ENCODE measurements around the gene WNT3. TPM values are rescaled to one million over a fixed set of nuclear protein-coding genes. Genes with fewer than 3 reads are reported as not detected.

WNT3 gene
- total and polyA plus RNA-seq, 2 donors (not counting 1 experiment from before 2014, with no cell fraction given), result 0.86 to 1.4 TPM

DNA sequence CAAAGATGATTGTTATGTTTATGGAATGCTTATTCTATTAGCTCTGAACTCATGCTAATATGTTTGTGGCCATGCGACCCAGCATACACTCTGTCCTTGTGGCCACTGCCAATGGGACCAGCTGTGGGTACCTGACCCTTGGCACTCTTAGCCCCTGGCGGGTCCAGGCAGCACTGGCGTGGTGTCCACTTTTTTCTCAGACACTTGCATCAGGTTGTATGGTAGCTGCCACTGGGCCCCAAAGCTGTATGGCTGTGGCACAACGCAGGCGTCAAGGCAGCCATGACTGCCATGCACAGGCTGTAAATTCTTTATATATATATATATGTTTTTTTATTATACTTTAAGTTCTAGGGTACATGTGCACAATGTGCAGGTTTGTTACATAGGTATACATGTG lies 20.7 kb upstream of the WNT3 start:
- peaks cover 9% of the 10 kb centered on the region for H3K9me3 Mint-ChIP-seq (ENCODE audit: insufficient read depth)
- Histone ChIP-seq H3K27ac (ENCODE audit: low read length in 2 of 2) (no peak overlapping the region), H3K4me1 (ENCODE audit: control insufficient read depth in 2 of 2, insufficient read depth in 2 of 2, low read length in 2 of 2) (peaks cover 3 to 13% of the 10 kb centered on the region in 2 donors), H3K79me2 (ENCODE audit: control insufficient read depth, insufficient read depth, low read length) (no peaks in the 10 kb centered on the region), H3K4me3 (ENCODE audit: control extremely low read depth in 1 of 5, extremely low read depth in 1 of 5, insufficient read depth in 1 of 5, low read depth in 2 of 5, low read length in 4 of 5) (no peak overlapping the region), H3K9ac (ENCODE audit: low read length) (no peak overlapping the region), H3K36me3 (replicated peaks in 1 of 2; ENCODE audit: control extremely low read depth in 1 of 2, control insufficient read depth in 1 of 2, extremely low read depth in 1 of 2, insufficient read depth in 2 of 2, low read length in 1 of 2) (no peaks in the 10 kb centered on the region), H3K9me3 (ENCODE audit: control extremely low read depth in 1 of 3, control insufficient read depth in 2 of 3, insufficient read depth in 1 of 3, low read length in 2 of 3) (peaks cover 0 to 23% (median 14%) of the 10 kb centered on the region in 3 donors), H3K4me2 (replicated peaks; ENCODE audit: low read depth, low read length, poor library complexity, severe bottlenecking) (no peak overlapping the region), H3K27me3 (replicated peaks in 1 of 4; ENCODE audit: control extremely low read depth in 1 of 4, control insufficient read depth in 3 of 4, insufficient read depth in 4 of 4, low read length in 3 of 4) (peaks cover 0 to 29% (median 20%) of the 10 kb centered on the region in 4 experiments), H4K20me1 (ENCODE audit: control insufficient read depth, insufficient read depth, low read length, poor library complexity, severe bottlenecking) (no peaks in the 10 kb centered on the region), H2AFZ (ENCODE audit: insufficient read depth, low read depth, low read length, poor library complexity, severe bottlenecking) (no peak overlapping the region)
- POLR2A ChIA-PET, result no interaction called here
- H3K27ac Mint-ChIP-seq, result no peak overlapping the region
- ATAC-seq (ENCODE audit: low read depth) (no peak), DNase-seq (no peak)
- peaks cover 7% of the 10 kb centered on the region for H3K4me1 Mint-ChIP-seq
- no peak overlapping the region for H3K4me3 Mint-ChIP-seq
- CTCF ChIA-PET, result interaction anchor here (0.8 kb wide), 1 partner anchor 102 kb away, joined by 3 read pairs; no protein-coding TSS in a partner anchor
- peaks cover 32% of the 10 kb centered on the region for H3K27me3 Mint-ChIP-seq
- WGBS (ENCODE audit: insufficient coverage), result 100% methylated on average over 3 of the region's 5 CpGs
- intact Hi-C loops (cut with micrococcal nuclease), result no loop called here
- no peak for TF ChIP-seq EZH2 (IDR thresholded peaks at IDR 0.05; ENCODE audit: borderline replicate concordance, insufficient read depth, low read depth, low read length, poor library complexity, severe bottlenecking)
- TF ChIP-seq, protein P1, sequence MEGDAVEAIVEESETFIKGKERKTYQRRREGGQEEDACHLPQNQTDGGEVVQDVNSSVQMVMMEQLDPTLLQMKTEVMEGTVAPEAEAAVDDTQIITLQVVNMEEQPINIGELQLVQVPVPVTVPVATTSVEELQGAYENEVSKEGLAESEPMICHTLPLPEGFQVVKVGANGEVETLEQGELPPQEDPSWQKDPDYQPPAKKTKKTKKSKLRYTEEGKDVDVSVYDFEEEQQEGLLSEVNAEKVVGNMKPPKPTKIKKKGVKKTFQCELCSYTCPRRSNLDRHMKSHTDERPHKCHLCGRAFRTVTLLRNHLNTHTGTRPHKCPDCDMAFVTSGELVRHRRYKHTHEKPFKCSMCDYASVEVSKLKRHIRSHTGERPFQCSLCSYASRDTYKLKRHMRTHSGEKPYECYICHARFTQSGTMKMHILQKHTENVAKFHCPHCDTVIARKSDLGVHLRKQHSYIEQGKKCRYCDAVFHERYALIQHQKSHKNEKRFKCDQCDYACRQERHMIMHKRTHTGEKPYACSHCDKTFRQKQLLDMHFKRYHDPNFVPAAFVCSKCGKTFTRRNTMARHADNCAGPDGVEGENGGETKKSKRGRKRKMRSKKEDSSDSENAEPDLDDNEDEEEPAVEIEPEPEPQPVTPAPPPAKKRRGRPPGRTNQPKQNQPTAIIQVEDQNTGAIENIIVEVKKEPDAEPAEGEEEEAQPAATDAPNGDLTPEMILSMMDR (IDR thresholded peaks at IDR 0.05), result no peak

DNA sequence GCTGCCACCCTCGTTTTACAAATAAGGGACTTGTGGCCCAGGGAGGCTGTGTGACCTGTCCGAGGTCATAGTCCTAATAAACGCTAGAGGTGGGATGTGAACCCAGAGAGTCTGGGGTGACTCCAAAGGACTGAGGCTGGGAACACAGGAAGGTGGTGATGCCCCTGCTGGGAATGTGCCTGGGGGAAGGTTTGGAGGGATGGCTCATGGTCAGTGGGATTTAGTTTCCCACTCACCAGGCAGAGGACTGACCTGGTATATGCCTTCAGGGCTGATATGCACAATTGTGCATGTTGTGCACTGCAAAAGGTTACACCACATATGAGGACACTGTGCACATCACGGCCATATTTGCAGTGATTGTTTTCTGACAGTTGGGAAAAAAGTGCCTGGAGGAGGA lies 19.0 kb upstream of the WNT3 start:
- Histone ChIP-seq H3K27ac (ENCODE audit: low read length in 2 of 2) (no peak overlapping the region), H3K36me3 (replicated peaks in 1 of 2; ENCODE audit: control extremely low read depth in 1 of 2, control insufficient read depth in 1 of 2, extremely low read depth in 1 of 2, insufficient read depth in 2 of 2, low read length in 1 of 2) (no peaks in the 10 kb centered on the region), H2AFZ (ENCODE audit: insufficient read depth, low read depth, low read length, poor library complexity, severe bottlenecking) (no peak overlapping the region), H3K79me2 (ENCODE audit: control insufficient read depth, insufficient read depth, low read length) (no peaks in the 10 kb centered on the region), H3K4me1 (ENCODE audit: control insufficient read depth in 2 of 2, insufficient read depth in 2 of 2, low read length in 2 of 2) (peaks cover 3 to 13% of the 10 kb centered on the region in 2 donors), H3K4me2 (replicated peaks; ENCODE audit: low read depth, low read length, poor library complexity, severe bottlenecking) (no peak overlapping the region), H3K9ac (ENCODE audit: low read length) (no peak overlapping the region), H3K4me3 (ENCODE audit: control extremely low read depth in 1 of 5, extremely low read depth in 1 of 5, insufficient read depth in 1 of 5, low read depth in 2 of 5, low read length in 4 of 5) (no peak overlapping the region), H3K27me3 (replicated peaks in 1 of 4; ENCODE audit: control extremely low read depth in 1 of 4, control insufficient read depth in 3 of 4, insufficient read depth in 4 of 4, low read length in 3 of 4) (peaks cover 0 to 22% (median 14%) of the 10 kb centered on the region in 4 experiments), H3K9me3 (ENCODE audit: control extremely low read depth in 1 of 3, control insufficient read depth in 2 of 3, insufficient read depth in 1 of 3, low read length in 2 of 3) (peaks cover 0 to 18% (median 2%) of the 10 kb centered on the region in 3 donors), H4K20me1 (ENCODE audit: control insufficient read depth, insufficient read depth, low read length, poor library complexity, severe bottlenecking) (no peaks in the 10 kb centered on the region)
- H3K27ac Mint-ChIP-seq, result no peak overlapping the region
- CTCF ChIA-PET, result no interaction called here
- ATAC-seq (ENCODE audit: low read depth) (no peak), DNase-seq (no peak)
- no peak overlapping the region for H3K4me3 Mint-ChIP-seq
- WGBS (ENCODE audit: insufficient coverage), result 43% methylated on average over 1 of the region's 4 CpGs
- TF ChIP-seq, protein P1 (IDR thresholded peaks at IDR 0.05), result no peak
- TF ChIP-seq EZH2 (IDR thresholded peaks at IDR 0.05; ENCODE audit: borderline replicate concordance, insufficient read depth, low read depth, low read length, poor library complexity, severe bottlenecking), result no peak
- intact Hi-C loops (cut with micrococcal nuclease), result no loop called here
- peaks cover 2% of the 10 kb centered on the region for H3K9me3 Mint-ChIP-seq (ENCODE audit: insufficient read depth)
- peaks cover 7% of the 10 kb centered on the region for H3K4me1 Mint-ChIP-seq
- H3K27me3 Mint-ChIP-seq, result peaks cover 20% of the 10 kb centered on the region
- POLR2A ChIA-PET, result no interaction called here
